GM19467 (cell line): ENCODE results near the gene MRPS16.

Experiments
- ATAC-seq: cut with Tn5 transposase; IDR thresholded peaks from one replicate; pipeline ENCODE4 v1.9.1; 2021; ENCODE audit warnings: mild to moderate bottlenecking, moderate library complexity; ENCODE audit not compliant: unreplicated experiment

The MRPS16 gene

DNA sequence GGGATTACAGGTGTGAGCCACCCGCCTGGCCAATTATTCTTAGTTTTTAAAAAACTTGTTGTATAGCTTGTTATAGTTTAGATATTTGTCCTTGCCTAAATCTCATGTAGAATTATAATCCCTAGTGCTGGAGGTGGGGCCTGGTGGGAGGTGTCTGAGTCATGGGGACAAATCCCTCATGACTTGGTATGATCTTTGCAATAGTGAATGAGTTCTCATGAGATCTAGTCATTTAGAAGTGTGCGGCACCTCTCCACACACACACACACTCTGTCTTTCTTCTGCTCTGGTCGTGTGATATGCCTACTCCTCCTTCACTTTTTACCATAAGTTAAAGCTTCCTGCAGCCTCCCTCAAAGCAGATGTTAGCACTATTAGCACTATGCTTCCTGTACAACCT lies 47.4 kb downstream of the MRPS16 start:
- ATAC-seq: no peak
